GM12878 (cell line): Measurements from ENCODE around the gene RWDD1. TPM values are rescaled to one million over a fixed set of nuclear protein-coding genes. Genes with fewer than 3 reads are reported as not detected.
A peak's percentile ranks its signal among the peaks of the same experiment; 100 is the strongest.

ENCODE experiments used
- ATAC-seq: fragments of 200-7000 bp; cut with Tn5 transposase; 3 replicates; pipeline ENCODE4 v1.9.1; 2020; ENCODE audit warnings: mild to moderate bottlenecking, moderate library complexity
- BruUV-seq: library from RNA; stranded (reverse); fragments of 400-500 nt; replicated peaks from 2 replicates; lab custom pipeline; 2021; lab: Mats Ljungman, UMichigan
- CTCF ChIA-PET: fragments of 300-600 bp; sonication (Branson Sonifier 250); formaldehyde crosslinking; extraction: SDS; loops from one replicate; lab custom pipeline; 2021; ENCODE audit warnings: inconsistent platforms; lab: Yijun Ruan, JAX
- POLR2A ChIA-PET: fragments of 350-600 bp; formaldehyde crosslinking; extraction: SDS; loops from one replicate; lab custom pipeline; 2021; ENCODE audit warnings: inconsistent platforms; lab: Charles Lee
- RAD21 ChIA-PET: fragments of 300-600 bp; sonication (Branson Sonifier 250); formaldehyde crosslinking; loops from one replicate; lab custom pipeline; 2023; ENCODE audit warnings: antibody characterized with exemption; ENCODE audit not compliant: unreplicated experiment; lab: Charles Lee
- SMC1A ChIA-PET: fragments of 300-600 bp; sonication (Branson Sonifier 250); formaldehyde crosslinking; loops from one replicate; lab custom pipeline; 2023; ENCODE audit not compliant: unreplicated experiment, uncharacterized antibody; lab: Charles Lee
- DNase-seq: peaks from one replicate; pipeline ENCODE4 v3.0.0-alpha.2; 2011; ENCODE audit warnings: low read depth, low spot score
- FAIRE-seq: peaks from 3 replicates; lab custom pipeline; 2011; peaks lifted over from hg19 to GRCh38; lab: Jason Lieb, UNC
- H2AFZ ChIP-seq: 2 replicates; pipeline ENCODE4 v1.6.0; 2011; ENCODE audit warnings: low read depth, low read length, control low read depth; ENCODE audit not compliant: control insufficient read depth
- H3K27ac ChIP-seq: 2 replicates; pipeline ENCODE4 v1.5.1; 2011; ENCODE audit warnings: control low read depth; ENCODE audit not compliant: control insufficient read depth, insufficient read depth
- H3K27me3 ChIP-seq, 2 experiments: replicated peaks in 1 of 2; 2 replicates each; pipeline versions ENCODE4 v1.6.0 to v1.6.1; 2011; ENCODE audit warnings: low read length in 1 of 2; ENCODE audit not compliant: control insufficient read depth in 2 of 2, insufficient read depth in 2 of 2
- H3K36me3 ChIP-seq, 2 experiments: 2 replicates each; pipeline ENCODE4 v1.5.1; 2011; ENCODE audit warnings: low read length in 1 of 2; ENCODE audit not compliant: control insufficient read depth in 2 of 2, insufficient read depth in 2 of 2
- H3K4me1 ChIP-seq: 2 replicates; pipeline ENCODE4 v1.6.1; 2011; ENCODE audit warnings: mild to moderate bottlenecking, low read length, moderate library complexity, mixed read lengths; ENCODE audit not compliant: control insufficient read depth, insufficient read depth
- H3K4me2 ChIP-seq: 2 replicates; pipeline ENCODE4 v1.6.0; 2011; ENCODE audit warnings: control low read depth; ENCODE audit not compliant: control insufficient read depth, insufficient read depth
- H3K4me3 ChIP-seq: fragments of 200-600 bp; sonication (generic); 2 replicates; pipeline ENCODE4 v1.5.1; 2016
- H3K79me2 ChIP-seq: 2 replicates; pipeline ENCODE4 v1.6.0; 2011; ENCODE audit warnings: low read length; ENCODE audit not compliant: control insufficient read depth, insufficient read depth
- H3K9ac ChIP-seq: 2 replicates; pipeline ENCODE4 v1.8.0; 2011; ENCODE audit warnings: low read length, control low read depth, mixed read lengths; ENCODE audit not compliant: control insufficient read depth, insufficient read depth
- H3K9me3 ChIP-seq: replicated peaks from 3 replicates; pipeline ENCODE4 v1.5.1; 2011; ENCODE audit warnings: mild to moderate bottlenecking, low read length; ENCODE audit not compliant: control insufficient read depth, insufficient read depth
- H4K20me1 ChIP-seq: 2 replicates; pipeline ENCODE4 v1.6.0; 2011; ENCODE audit not compliant: control insufficient read depth, insufficient read depth
- CREB1 ChIP-seq: IDR thresholded peaks from 2 replicates; pipeline ENCODE4 v1.6.1; 2012; ENCODE audit warnings: low read depth, mild to moderate bottlenecking, inconsistent platforms
- CREM ChIP-seq: IDR thresholded peaks from 2 replicates; pipeline ENCODE4 v1.6.1; 2014; ENCODE audit warnings: antibody characterized with exemption, low read depth
- MYC ChIP-seq: IDR thresholded peaks from 2 replicates; pipeline ENCODE4 v1.6.1; 2011; ENCODE audit warnings: mild to moderate bottlenecking, low read length, moderate library complexity, inconsistent platforms; ENCODE audit not compliant: insufficient read depth, insufficient replicate concordance, insufficient read length, severe bottlenecking
- NR2C2 ChIP-seq: IDR thresholded peaks from 2 replicates; pipeline ENCODE4 v1.6.1; 2011; ENCODE audit warnings: borderline replicate concordance, low read depth; ENCODE audit not compliant: control insufficient read depth, insufficient read length
- PAX5 ChIP-seq: IDR thresholded peaks from 2 replicates; pipeline ENCODE4 v1.6.1; 2011; ENCODE audit warnings: low read depth, low read length, borderline replicate concordance
- POU2F2 ChIP-seq: IDR thresholded peaks from 3 replicates; pipeline ENCODE4 v1.6.1; 2011; ENCODE audit warnings: low read depth, mild to moderate bottlenecking, low read length, borderline replicate concordance
- SIX5 ChIP-seq: IDR thresholded peaks from 2 replicates; pipeline ENCODE4 v1.6.1; 2011; ENCODE audit warnings: mild to moderate bottlenecking, low read depth, low read length, moderate library complexity; ENCODE audit not compliant: severe bottlenecking
- SMAD5 ChIP-seq: IDR thresholded peaks from 2 replicates; pipeline ENCODE4 v1.6.1; 2016; ENCODE audit warnings: antibody characterized with exemption, low read depth
- SREBF2 ChIP-seq: IDR thresholded peaks from 2 replicates; pipeline ENCODE4 v1.6.1; 2012; ENCODE audit warnings: mild to moderate bottlenecking, low read length
- YY1 ChIP-seq: IDR thresholded peaks from 2 replicates; pipeline ENCODE4 v1.6.1; 2011; ENCODE audit warnings: low read depth, mild to moderate bottlenecking, low read length
- ZBED1 ChIP-seq: IDR thresholded peaks from 2 replicates; pipeline ENCODE4 v1.6.1; 2016; ENCODE audit warnings: borderline replicate concordance
- WGBS: methylation state at CpG from one replicate; pipeline ENCODE4 v1.1.6; 2016; ENCODE audit warnings: low lambda C conversion rate; ENCODE audit not compliant: insufficient replicate concordance, insufficient coverage; ENCODE audit errors: missing lambda C conversion rate; 5-methylcytosine and 5-hydroxymethylcytosine counted together
- in situ Hi-C: fragments of 300-500 bp; cut with MboI; formaldehyde crosslinking; loops from 9 replicates; pipeline ENCODE4 v1.14.3; 2018; ENCODE audit warnings: mixed read lengths
- intact Hi-C: fragments of 100-400 bp; cut with micrococcal nuclease; formaldehyde crosslinking; loops from one replicate; pipeline ENCODE4 v1.14.2; 2022; ENCODE audit not compliant: unreplicated experiment
- polyA plus RNA-seq, 11 experiments: library from polyadenylated mRNA; depleted of rRNA in 4 of 11; unstranded in 6 of 11; stranded (reverse) in 5 of 11; fragments of >200 nt; fragmentation: Nextera tagmentation in 4 of 11; fragmentation: Illumina TruSeq in 1 of 11; extraction: Ambion mirVana in 4 of 11; extraction: Trizol in 1 of 11; gene quantifications; 1 replicate in 1 of 11; 2 replicates in 10 of 11; pipeline versions ENCODE4 v1.2.1 to v1.2.3, GENCODE V29; 2011 to 2016; ENCODE audit warnings: inconsistent platforms in 2 of 11, missing spikeins in 2 of 11, low read depth in 1 of 11
- total RNA-seq, 4 experiments: library from RNA; depleted of rRNA in 3 of 4; stranded (reverse); fragments of >200 nt in 3 of 4; fragmentation: Illumina TruSeq in 1 of 4; extraction: Trizol in 1 of 4; gene quantifications; 2 replicates each; pipeline versions ENCODE4 v1.2.1 to v1.2.3, GENCODE V29; 2013 to 2021
- TF ChIP-seq, protein P1 (sequence below): fragments of 450-650 bp; IDR thresholded peaks from 2 replicates; pipeline ENCODE4 v1.6.1; 2017; ENCODE audit warnings: antibody characterized with exemption, mild to moderate bottlenecking, moderate library complexity
- TF ChIP-seq, protein P2 (sequence below): fragments of 450-650 bp; IDR thresholded peaks from 2 replicates; pipeline ENCODE4 v1.6.1; 2017; ENCODE audit warnings: mild to moderate bottlenecking, low read depth, inconsistent platforms; ENCODE audit not compliant: poor library complexity, severe bottlenecking
- TF ChIP-seq, protein P3 (sequence below): IDR thresholded peaks from 2 replicates; pipeline ENCODE4 v1.6.1; 2011; ENCODE audit warnings: mild to moderate bottlenecking, low read depth, low read length, moderate library complexity; ENCODE audit not compliant: insufficient replicate concordance
- TF ChIP-seq, protein P4 (sequence below): fragments of 150-350 bp; IDR thresholded peaks from 2 replicates; pipeline ENCODE4 v1.6.1; 2014; ENCODE audit warnings: mild to moderate bottlenecking, low read depth, low read length

The RWDD1 gene
- total and polyA plus RNA-seq, 10 of the 15 experiments (the other 5 are each of a cell fraction or from before 2014, with no cell fraction given): 40.1 to 107 (median 65.8) TPM

DNA sequence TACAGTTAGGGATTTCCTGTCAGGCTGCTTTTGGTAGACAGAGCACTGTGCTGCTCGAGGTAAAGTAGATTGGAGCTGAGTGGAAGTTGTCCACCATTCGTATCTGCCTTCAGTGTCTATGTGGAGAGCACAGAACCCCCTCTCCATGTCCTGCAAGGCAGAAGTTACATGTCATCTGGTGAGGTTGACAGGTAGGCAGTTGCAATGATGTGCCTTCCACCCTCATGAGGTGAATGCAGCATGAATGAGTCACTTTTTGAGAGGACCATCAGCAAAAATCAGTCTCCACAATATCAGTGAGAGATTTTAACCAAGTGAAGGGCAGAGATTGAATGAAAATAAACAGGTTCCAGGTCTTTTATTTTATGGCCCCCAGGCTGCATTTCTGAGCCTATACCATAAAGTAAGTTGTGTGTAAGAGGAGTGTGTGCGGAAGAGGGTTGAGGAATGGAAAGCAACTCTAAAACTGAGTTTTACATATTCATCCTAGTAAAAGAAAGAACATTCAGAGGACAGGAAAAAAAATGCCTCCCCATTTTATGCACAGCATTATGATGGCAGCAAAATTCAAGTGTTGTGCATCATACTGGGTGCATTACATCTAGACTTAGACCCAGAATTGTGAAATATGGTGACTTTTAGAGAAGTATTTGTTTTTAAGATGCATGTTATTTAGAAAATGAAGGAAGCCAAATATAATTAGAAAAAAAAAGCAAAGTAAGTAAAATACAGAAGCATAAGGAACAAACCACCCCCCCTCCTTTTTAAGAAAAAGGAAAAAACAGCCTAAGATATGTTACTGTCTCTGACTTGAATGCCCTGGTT is 41.6 kb upstream of the RWDD1 start:
- peak; percentile 13; the same call in 1 of the 3 replicates for ATAC-seq
- no peak for FAIRE-seq
- no peaks in the 10 kb centered on the region for H3K79me2 ChIP-seq
- no peaks in the 10 kb centered on the region for H3K36me3 ChIP-seq
- H3K4me3 ChIP-seq: no peak overlapping the region
- ChIA-PET RAD21 (interaction anchor here (0.8 to 1.5 kb wide), 5 partner anchors 137 to 261 kb away, joined by 3 to 8 read pairs (median 4); no protein-coding TSS in a partner anchor), SMC1A (interaction anchor here (0.9 to 1.3 kb wide), 5 partner anchors 137 to 242 kb away, joined by 3 to 9 read pairs (median 4); no protein-coding TSS in a partner anchor), POLR2A (no interaction called here), CTCF (interaction anchor here (1.0 to 1.8 kb wide), 8 partner anchors 9 to 260 kb away, joined by 3 to 16 read pairs (median 5); no protein-coding TSS in a partner anchor)
- no peak overlapping the region for H3K9ac ChIP-seq
- no peak overlapping the region for H3K27ac ChIP-seq
- H3K9me3 ChIP-seq: no peaks in the 10 kb centered on the region
- intact Hi-C loops: loop anchor here (5.0 kb wide), 2 partner anchors 312 to 318 kb away; no protein-coding TSS in a partner anchor
- no peaks in the 10 kb centered on the region for H4K20me1 ChIP-seq
- 44% methylated on average over 3 of the region's 3 CpGs for WGBS
- in situ Hi-C loops: loop anchor here (5.0 kb wide), 1 partner anchor 252 kb away; the partner anchor contains the start of gene TSPYL1
- DNase-seq: no peak
- H2AFZ ChIP-seq: no peak overlapping the region
- H3K27me3 ChIP-seq: no peaks in the 10 kb centered on the region; a peak in 1 of 4 replicates
- no peaks in the 10 kb centered on the region for H3K4me1 ChIP-seq
- no TSS peak for BruUV-seq
- H3K4me2 ChIP-seq: no peak overlapping the region
- TF ChIP-seq, protein P1, sequence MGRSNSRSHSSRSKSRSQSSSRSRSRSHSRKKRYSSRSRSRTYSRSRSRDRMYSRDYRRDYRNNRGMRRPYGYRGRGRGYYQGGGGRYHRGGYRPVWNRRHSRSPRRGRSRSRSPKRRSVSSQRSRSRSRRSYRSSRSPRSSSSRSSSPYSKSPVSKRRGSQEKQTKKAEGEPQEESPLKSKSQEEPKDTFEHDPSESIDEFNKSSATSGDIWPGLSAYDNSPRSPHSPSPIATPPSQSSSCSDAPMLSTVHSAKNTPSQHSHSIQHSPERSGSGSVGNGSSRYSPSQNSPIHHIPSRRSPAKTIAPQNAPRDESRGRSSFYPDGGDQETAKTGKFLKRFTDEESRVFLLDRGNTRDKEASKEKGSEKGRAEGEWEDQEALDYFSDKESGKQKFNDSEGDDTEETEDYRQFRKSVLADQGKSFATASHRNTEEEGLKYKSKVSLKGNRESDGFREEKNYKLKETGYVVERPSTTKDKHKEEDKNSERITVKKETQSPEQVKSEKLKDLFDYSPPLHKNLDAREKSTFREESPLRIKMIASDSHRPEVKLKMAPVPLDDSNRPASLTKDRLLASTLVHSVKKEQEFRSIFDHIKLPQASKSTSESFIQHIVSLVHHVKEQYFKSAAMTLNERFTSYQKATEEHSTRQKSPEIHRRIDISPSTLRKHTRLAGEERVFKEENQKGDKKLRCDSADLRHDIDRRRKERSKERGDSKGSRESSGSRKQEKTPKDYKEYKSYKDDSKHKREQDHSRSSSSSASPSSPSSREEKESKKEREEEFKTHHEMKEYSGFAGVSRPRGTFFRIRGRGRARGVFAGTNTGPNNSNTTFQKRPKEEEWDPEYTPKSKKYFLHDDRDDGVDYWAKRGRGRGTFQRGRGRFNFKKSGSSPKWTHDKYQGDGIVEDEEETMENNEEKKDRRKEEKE: no peak
- TF ChIP-seq SREBF2 (no peak), SMAD5 (no peak), NR2C2 (no peak), PAX5 (no peak), YY1 (no peak), ZBED1 (no peak), CREM (no peak), POU2F2 (no peak), CREB1 (no peak), MYC (no peak), SIX5 (no peak)
- TF ChIP-seq, protein P2, sequence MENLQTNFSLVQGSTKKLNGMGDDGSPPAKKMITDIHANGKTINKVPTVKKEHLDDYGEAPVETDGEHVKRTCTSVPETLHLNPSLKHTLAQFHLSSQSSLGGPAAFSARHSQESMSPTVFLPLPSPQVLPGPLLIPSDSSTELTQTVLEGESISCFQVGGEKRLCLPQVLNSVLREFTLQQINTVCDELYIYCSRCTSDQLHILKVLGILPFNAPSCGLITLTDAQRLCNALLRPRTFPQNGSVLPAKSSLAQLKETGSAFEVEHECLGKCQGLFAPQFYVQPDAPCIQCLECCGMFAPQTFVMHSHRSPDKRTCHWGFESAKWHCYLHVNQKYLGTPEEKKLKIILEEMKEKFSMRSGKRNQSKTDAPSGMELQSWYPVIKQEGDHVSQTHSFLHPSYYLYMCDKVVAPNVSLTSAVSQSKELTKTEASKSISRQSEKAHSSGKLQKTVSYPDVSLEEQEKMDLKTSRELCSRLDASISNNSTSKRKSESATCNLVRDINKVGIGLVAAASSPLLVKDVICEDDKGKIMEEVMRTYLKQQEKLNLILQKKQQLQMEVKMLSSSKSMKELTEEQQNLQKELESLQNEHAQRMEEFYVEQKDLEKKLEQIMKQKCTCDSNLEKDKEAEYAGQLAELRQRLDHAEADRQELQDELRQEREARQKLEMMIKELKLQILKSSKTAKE: no peak
- TF ChIP-seq, protein P3, sequence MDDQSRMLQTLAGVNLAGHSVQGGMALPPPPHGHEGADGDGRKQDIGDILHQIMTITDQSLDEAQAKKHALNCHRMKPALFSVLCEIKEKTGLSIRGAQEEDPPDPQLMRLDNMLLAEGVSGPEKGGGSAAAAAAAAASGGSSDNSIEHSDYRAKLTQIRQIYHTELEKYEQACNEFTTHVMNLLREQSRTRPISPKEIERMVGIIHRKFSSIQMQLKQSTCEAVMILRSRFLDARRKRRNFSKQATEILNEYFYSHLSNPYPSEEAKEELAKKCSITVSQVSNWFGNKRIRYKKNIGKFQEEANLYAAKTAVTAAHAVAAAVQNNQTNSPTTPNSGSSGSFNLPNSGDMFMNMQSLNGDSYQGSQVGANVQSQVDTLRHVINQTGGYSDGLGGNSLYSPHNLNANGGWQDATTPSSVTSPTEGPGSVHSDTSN: no peak
- TF ChIP-seq, protein P4, sequence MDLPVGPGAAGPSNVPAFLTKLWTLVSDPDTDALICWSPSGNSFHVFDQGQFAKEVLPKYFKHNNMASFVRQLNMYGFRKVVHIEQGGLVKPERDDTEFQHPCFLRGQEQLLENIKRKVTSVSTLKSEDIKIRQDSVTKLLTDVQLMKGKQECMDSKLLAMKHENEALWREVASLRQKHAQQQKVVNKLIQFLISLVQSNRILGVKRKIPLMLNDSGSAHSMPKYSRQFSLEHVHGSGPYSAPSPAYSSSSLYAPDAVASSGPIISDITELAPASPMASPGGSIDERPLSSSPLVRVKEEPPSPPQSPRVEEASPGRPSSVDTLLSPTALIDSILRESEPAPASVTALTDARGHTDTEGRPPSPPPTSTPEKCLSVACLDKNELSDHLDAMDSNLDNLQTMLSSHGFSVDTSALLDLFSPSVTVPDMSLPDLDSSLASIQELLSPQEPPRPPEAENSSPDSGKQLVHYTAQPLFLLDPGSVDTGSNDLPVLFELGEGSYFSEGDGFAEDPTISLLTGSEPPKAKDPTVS: no peak
